Measurements from ENCODE around the gene LIG4.

LIG4 gene

DNA sequence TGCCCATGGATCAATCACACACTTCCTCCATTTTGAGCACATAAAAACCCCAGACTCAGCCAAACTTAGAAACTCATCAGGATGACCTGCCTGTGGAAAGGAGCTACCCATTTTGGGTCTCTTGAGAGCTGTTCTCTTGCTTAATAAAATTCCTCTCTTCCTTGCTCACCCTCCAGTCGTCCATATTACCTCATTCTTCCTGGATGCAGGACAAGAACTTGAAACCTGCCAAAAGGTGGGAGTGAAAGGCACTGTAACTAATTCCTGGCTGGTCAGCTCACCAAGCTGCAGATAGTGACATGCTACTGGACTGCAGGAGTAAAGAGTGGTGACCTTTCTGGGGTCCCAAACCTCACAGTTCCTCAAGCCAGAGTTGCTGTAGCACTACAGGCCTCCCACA is 20.2 kb downstream of the LIG4 start:
- no peak overlapping the region for H3K4me3 ChIP-seq (ENCODE audit: low read depth, low read length)
- no peak for DNase-seq (ENCODE audit: low read depth)
- TF ChIP-seq, protein P1, sequence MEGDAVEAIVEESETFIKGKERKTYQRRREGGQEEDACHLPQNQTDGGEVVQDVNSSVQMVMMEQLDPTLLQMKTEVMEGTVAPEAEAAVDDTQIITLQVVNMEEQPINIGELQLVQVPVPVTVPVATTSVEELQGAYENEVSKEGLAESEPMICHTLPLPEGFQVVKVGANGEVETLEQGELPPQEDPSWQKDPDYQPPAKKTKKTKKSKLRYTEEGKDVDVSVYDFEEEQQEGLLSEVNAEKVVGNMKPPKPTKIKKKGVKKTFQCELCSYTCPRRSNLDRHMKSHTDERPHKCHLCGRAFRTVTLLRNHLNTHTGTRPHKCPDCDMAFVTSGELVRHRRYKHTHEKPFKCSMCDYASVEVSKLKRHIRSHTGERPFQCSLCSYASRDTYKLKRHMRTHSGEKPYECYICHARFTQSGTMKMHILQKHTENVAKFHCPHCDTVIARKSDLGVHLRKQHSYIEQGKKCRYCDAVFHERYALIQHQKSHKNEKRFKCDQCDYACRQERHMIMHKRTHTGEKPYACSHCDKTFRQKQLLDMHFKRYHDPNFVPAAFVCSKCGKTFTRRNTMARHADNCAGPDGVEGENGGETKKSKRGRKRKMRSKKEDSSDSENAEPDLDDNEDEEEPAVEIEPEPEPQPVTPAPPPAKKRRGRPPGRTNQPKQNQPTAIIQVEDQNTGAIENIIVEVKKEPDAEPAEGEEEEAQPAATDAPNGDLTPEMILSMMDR (IDR thresholded peaks at IDR 0.05; ENCODE audit: insufficient read depth, low read depth, low read length, missing control alignments) = no peak

DNA sequence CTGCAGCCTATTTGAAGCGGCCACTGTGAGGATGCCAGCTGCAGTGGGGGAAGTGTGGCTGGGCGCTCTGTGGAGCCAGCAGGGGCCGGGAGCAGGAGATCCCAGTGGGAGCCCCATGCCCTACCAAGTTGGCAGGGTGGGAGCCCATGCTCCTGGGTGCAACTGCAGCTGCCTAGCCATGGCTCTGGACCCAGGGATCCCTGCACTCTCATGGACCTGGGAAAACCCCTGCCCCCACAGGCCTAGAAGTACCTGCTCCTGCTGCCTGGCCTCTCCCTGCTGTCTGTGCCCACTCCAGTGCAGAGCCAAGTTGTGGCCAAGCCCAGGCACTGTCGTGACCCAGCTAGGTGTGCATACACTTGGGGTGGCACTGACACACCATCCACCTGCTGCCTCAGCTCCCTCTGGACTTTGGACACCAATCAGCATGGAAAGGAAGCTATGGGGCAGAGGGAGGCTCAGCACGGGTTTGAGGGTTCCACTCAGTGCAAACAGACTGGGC is 20.9 kb downstream of the LIG4 start:
- TF ChIP-seq, protein P1 (IDR thresholded peaks at IDR 0.05; ENCODE audit: insufficient read depth, low read depth, low read length, missing control alignments) = no peak
- DNase-seq (ENCODE audit: low read depth) = no peak
- no peak overlapping the region for H3K4me3 ChIP-seq (ENCODE audit: low read depth, low read length)

DNA sequence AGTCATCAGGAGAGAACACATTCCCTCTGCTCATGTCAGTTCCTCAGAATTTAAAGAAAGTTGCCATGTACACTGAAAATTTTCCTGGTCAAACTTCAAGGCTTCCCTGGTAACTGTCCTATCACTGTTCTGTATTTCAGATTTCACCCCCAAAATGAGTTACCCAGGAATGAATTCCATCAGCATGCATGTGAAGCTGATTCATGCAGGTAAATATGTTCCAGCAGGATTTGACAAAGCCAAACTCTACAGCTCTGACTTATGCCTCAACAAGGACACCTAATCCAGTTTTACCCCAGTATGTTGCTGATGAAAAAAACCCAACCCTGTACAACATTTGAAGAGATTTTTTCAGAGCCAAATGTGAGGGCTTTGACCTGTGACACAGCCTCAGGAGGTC is 21.5 kb downstream of the LIG4 start:
- H3K4me3 ChIP-seq (ENCODE audit: low read depth, low read length) = no peak overlapping the region
- TF ChIP-seq, protein P1 (IDR thresholded peaks at IDR 0.05; ENCODE audit: insufficient read depth, low read depth, low read length, missing control alignments) = no peak
- DNase-seq (ENCODE audit: low read depth) = no peak

DNA sequence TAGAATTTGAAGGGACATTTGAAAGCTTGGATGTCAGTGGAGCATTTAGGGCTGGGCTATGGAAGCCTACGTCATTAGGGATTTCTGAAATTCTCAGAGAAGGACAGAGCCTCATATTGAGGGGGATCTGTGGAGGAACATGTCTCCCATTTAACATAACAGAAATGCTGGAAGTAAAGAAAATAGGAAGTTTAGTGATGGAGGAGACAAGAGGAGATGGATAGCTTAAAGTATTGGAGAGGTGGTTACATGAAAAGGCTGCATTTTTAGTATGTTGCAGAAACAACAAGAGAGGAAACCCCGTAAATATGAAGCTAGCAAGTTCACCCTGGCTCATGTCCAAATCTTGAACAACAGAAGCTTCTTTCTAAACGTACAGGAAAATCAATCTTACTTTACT is 24.4 kb downstream of the LIG4 start:
- TF ChIP-seq, protein P1 (IDR thresholded peaks at IDR 0.05; ENCODE audit: insufficient read depth, low read depth, low read length, missing control alignments) = no peak
- H3K4me3 ChIP-seq (ENCODE audit: low read depth, low read length) = no peak overlapping the region
- DNase-seq (ENCODE audit: low read depth) = no peak

DNA sequence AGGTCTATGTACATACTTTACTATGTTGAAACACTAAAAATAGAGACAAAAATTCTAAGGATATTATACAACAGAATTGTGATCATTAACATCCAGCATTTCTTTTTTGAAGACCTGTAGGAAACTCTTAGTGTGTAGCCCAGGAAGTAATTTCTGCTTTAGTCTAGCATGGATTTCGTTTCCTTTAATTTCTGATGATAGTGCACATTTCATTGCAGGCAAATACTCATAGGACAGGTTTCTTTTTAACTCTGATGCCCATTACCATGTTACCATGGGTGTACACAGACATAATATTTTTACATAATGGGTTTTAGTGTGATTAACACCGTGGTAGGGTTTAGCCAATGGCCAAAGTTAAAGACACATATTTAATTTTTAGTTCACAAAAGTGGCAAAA is 27.1 kb downstream of the LIG4 start:
- H3K4me3 ChIP-seq (ENCODE audit: low read depth, low read length) = no peak overlapping the region
- DNase-seq (ENCODE audit: low read depth) = no peak
- TF ChIP-seq, protein P1 (IDR thresholded peaks at IDR 0.05; ENCODE audit: insufficient read depth, low read depth, low read length, missing control alignments) = no peak

DNA sequence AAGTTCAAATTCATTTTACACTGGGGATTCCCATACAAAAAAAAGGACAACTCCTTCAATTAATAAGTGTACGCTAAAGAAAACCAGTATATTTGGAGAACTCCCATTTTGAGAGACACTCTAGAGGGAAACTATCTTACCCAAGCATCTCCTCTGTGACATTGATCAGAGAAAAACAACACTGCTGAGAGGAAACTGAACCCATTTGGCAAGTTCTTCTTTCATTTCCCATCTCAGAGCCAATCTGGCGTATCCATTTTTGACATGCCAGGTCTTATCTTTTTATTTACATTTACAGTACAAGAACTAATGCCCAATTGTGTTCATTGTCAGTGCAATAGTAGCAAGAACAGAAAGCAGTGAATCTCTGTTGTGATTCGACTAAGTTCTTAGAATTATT is 30.1 kb downstream of the LIG4 start:
- DNase-seq (ENCODE audit: low read depth) = no peak
- TF ChIP-seq, protein P1 (IDR thresholded peaks at IDR 0.05; ENCODE audit: insufficient read depth, low read depth, low read length, missing control alignments) = no peak
- H3K4me3 ChIP-seq (ENCODE audit: low read depth, low read length) = no peak overlapping the region

DNA sequence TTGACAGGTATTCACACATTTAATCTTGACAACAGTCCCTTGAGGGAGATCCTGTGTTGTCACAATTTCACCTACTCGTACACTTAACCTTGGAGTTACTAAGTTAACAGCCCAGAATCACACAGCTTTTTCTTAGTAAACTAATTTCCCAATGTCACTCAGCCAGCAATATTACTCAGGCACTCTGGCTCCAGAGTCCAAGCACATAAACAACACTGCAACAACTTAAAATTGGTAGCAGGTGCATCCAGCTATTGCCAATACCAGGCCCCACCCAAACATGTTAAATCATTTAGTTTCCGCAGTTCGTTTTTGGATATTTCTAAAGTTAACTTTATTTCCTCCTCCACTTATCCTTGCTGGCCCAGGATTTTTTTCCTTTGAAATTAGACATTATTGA is 32.7 kb downstream of the LIG4 start:
- TF ChIP-seq, protein P1 (IDR thresholded peaks at IDR 0.05; ENCODE audit: insufficient read depth, low read depth, low read length, missing control alignments) = no peak
- H3K4me3 ChIP-seq (ENCODE audit: low read depth, low read length) = no peak overlapping the region
- DNase-seq (ENCODE audit: low read depth) = no peak

Data from GM12865 (cell line).